Skeletal muscle tissue (tissue), 4 donors: ENCODE measurements around the gene ASPG. TPM values are rescaled to one million over a fixed set of nuclear protein-coding genes. Genes with fewer than 3 reads are reported as not detected.

Experiments used
- H3K27ac ChIP-seq: one replicate; pipeline ENCODE4 v1.7.0; 2013; ENCODE audit warnings: mild to moderate bottlenecking, low read depth, low read length, inconsistent platforms
- H3K27me3 ChIP-seq, 3 donors: one replicate each; pipeline ENCODE4 v1.7.0; 2013; ENCODE audit warnings: low read length in 3 of 3; ENCODE audit not compliant: control insufficient read depth in 3 of 3, insufficient read depth in 3 of 3
- H3K36me3 ChIP-seq, 3 donors: one replicate each; pipeline ENCODE4 v1.7.0; 2013; ENCODE audit warnings: low read length in 3 of 3; ENCODE audit not compliant: control insufficient read depth in 3 of 3, insufficient read depth in 3 of 3
- H3K4me1 ChIP-seq, 3 donors: one replicate each; pipeline ENCODE4 v1.7.0; 2013; ENCODE audit warnings: low read length in 3 of 3, mild to moderate bottlenecking in 3 of 3; ENCODE audit not compliant: control insufficient read depth in 3 of 3, insufficient read depth in 3 of 3
- H3K4me3 ChIP-seq, 3 donors: one replicate each; pipeline ENCODE4 v1.7.0; 2013; ENCODE audit warnings: low read length in 3 of 3
- H3K9ac ChIP-seq, 3 donors: one replicate each; pipeline ENCODE4 v1.7.0; 2013; ENCODE audit warnings: low read length in 3 of 3, mild to moderate bottlenecking in 3 of 3, moderate library complexity in 2 of 3, low read depth in 1 of 3
- H3K9me3 ChIP-seq, 3 donors: one replicate each; pipeline ENCODE4 v1.7.0; 2013; ENCODE audit warnings: low read length in 3 of 3; ENCODE audit not compliant: control insufficient read depth in 3 of 3
- total RNA-seq: library from RNA; depleted of rRNA; stranded (reverse); fragments of >200 nt; gene quantifications from one replicate; pipeline ENCODE4 v1.2.3, GENCODE V29; 2014
- donor health status: Osteomylitis.

ASPG gene
- total RNA-seq, 1 donor from 2014 or later, result 0.52 TPM

- no peaks in the 10 kb centered on the region for H3K4me1 ChIP-seq
- H3K9ac ChIP-seq, result no peak overlapping the region
- no peak overlapping the region for H3K4me3 ChIP-seq
- H3K27me3 ChIP-seq, result peaks cover 14 to 33% (median 23%) of the 10 kb centered on the region in 3 donors
- H3K27ac ChIP-seq, result no peak overlapping the region
- no peaks in the 10 kb centered on the region for H3K36me3 ChIP-seq
- no peaks in the 10 kb centered on the region for H3K9me3 ChIP-seq
Observed at GRCh38 chr14:104098272-104099095, 13.0 kb downstream of the ASPG start.

GRCh38 chr14:104099096-104100041 lies 13.9 kb downstream of the ASPG start:
- Histone ChIP-seq H3K27ac (no peak overlapping the region), H3K4me3 (no peak overlapping the region), H3K9me3 (no peaks in the 10 kb centered on the region), H3K4me1 (no peaks in the 10 kb centered on the region), H3K27me3 (peaks cover 9 to 28% (median 17%) of the 10 kb centered on the region in 3 donors), H3K9ac (no peak overlapping the region), H3K36me3 (no peaks in the 10 kb centered on the region)

DNA sequence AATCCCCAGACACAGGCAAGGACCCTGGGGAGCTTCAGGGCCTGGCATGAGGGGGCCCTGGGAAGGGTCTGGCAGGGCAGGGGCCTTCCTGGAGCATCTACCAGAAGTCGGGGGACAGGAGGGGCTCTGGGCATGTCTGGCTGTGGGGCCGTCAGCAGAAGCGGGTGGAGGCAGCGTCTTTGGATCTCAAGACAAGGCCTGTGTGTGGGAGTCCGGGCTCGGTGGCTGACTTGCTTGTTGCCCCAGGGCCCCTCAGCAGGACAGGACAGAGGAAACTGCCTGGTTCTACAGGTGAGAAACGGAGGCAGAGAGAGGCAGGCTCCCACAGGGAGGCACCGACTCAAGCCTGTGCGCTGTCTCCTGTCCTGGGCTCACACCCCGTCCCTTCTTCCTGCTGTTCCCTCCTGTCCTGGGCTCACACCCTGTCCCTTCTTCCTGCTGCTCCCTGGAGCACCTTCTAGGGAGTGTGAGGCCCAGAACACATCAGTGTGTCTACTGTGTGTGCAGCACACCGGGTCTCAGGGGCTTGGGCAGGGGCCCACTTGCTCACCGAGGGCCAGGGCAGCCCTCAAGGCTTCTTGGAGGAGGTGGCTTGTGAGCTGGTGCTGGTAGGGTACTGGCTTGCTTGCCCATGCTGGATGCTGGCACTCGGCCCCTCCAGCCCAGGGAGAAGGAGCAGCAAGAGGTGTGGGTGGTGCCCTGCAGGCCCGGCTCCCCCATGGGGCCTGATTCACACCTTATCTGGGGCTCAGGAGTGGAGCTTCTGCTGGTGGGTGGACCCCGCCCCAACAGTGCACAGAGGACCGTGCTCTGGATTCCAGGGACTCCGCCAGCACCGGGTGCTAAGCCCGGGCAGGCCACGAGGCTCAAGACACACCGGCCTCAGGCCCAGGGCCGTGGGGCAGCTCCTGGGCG lies 14.9 kb downstream of the ASPG start:
- Histone ChIP-seq H3K9ac (no peak overlapping the region), H3K4me1 (no peaks in the 10 kb centered on the region), H3K9me3 (no peaks in the 10 kb centered on the region), H3K27me3 (peaks cover 4 to 20% (median 6%) of the 10 kb centered on the region in 3 donors), H3K36me3 (no peaks in the 10 kb centered on the region), H3K27ac (no peak overlapping the region), H3K4me3 (no peak overlapping the region)

DNA sequence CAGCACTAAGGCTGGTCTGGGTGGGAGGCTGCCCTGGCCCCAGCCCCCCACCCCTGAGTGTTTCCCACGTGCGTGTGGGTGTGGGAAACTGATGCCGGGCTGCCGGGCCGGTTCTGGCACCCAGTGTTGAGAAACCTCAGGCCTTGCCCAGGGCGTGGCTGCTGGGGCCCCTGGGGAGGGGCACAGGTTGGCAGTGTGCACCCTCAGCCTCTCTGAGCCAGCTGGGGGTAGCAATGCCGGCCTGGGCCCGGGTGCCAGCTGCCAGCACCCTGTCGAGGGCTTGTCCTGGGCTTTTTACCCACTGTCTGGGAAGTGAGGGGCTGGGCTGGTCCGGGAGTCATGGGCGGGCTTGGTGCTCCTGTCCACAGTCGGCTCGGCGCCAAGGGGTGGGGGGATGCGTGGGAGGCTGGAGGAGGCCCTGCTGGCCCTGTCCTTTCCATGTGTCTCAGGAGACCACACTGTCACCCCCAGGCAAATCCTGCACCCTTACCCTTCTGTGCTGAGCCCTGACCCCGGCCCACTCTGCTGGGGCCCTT lies 15.7 kb downstream of the ASPG start:
- Histone ChIP-seq H3K4me1 (no peaks in the 10 kb centered on the region), H3K9me3 (no peaks in the 10 kb centered on the region), H3K27ac (no peak overlapping the region), H3K9ac (no peak overlapping the region), H3K36me3 (no peaks in the 10 kb centered on the region), H3K27me3 (peaks cover 4 to 14% (median 8%) of the 10 kb centered on the region in 3 donors), H3K4me3 (no peak overlapping the region)

DNA sequence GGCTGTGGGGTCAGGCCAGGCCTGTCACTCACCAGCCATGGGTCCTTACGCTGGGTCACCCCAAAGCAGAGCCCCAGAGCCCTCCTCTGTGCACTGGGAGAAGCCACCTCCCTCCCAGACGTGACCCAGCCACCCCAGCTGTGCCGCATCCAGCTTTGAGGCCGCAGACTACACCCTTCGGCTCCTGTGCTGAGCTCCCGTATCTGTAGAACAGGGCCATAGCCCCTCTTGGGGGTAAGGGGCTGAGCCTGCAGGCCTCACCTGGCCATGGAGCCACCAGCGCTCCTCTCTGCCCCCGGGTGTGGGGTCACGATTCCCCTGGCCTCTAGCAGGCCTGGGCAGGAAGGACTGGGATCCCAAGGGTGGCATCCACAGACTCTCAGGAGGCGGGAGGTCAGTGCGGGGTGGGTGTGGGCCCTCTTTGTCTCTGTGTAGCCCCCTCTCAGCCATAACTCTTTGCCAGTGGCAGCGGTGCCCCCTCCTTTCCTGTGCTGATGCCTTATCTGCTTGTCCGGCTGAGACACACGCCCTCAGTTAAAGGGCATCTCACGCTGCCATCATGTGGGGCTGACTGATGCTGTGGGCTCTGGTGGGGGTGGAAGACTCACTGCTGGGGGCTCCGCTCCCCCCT lies 16.3 kb downstream of the ASPG start:
- no peaks in the 10 kb centered on the region for H3K36me3 ChIP-seq
- no peak overlapping the region for H3K9ac ChIP-seq
- no peaks in the 10 kb centered on the region for H3K4me1 ChIP-seq
- no peak overlapping the region for H3K27ac ChIP-seq
- H3K4me3 ChIP-seq, result no peak overlapping the region
- no peaks in the 10 kb centered on the region for H3K9me3 ChIP-seq
- H3K27me3 ChIP-seq, result peaks cover 0 to 8% (median 5%) of the 10 kb centered on the region in 3 donors

DNA sequence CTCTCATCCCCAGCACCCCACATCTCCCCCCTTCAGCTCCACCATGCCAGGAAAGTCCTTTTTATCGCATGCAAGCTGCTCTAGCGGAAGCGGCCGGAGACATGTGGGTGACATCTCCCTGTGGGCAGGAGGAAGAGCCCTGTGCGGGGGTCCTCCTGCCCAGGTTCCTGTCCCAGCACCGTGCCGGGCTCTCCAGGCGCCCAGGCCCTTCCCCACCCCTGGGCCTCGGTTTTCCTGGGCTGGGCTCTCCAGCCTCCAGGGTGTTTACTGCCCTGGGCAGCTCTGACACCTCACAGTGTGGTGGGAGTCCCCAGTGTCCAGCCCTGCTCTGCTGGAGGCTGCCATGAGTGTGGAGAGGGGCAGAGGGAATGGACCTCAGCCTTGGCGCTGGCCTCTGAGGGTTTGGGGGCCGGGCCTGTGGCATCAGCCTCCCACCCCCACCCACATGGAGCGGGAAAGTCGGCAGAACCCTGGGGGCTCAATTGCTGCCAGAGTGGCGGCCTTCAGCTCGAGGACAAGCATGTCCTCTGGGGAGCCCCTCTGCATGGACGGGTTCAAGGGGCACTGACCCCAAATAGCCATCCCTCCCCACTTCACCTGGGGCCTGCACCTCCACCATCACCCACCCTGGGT lies 16.9 kb downstream of the ASPG start:
- Histone ChIP-seq H3K4me1 (no peaks in the 10 kb centered on the region), H3K4me3 (no peak overlapping the region), H3K36me3 (no peaks in the 10 kb centered on the region), H3K9me3 (no peaks in the 10 kb centered on the region), H3K27ac (no peak overlapping the region), H3K9ac (no peak overlapping the region), H3K27me3 (peaks cover 0 to 8% (median 6%) of the 10 kb centered on the region in 3 donors)

DNA sequence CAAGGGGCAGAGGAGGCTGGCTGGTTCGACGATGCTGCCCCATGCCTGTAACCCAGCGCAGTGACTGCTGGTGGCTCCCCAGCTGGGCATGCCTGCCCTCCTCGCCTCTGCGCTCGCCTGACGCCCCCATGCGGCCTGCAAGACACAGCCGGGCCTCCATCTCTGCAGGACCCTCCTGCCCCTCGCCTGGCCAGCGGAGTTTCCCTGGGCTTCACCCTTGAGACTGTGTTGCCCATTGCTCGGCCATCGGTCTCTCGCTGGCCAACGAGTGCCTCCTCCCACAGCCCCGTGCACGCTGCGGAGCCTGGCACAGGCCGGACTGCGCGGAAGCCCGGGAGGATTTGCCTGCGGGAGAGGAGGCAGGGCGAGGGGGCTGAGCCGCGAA lies 17.6 kb downstream of the ASPG start:
- Histone ChIP-seq H3K36me3 (no peaks in the 10 kb centered on the region), H3K4me3 (no peak overlapping the region), H3K27ac (no peak overlapping the region), H3K27me3 (peaks cover 0 to 10% (median 8%) of the 10 kb centered on the region in 3 donors), H3K9me3 (no peaks in the 10 kb centered on the region), H3K4me1 (no peaks in the 10 kb centered on the region), H3K9ac (no peak overlapping the region)

DNA sequence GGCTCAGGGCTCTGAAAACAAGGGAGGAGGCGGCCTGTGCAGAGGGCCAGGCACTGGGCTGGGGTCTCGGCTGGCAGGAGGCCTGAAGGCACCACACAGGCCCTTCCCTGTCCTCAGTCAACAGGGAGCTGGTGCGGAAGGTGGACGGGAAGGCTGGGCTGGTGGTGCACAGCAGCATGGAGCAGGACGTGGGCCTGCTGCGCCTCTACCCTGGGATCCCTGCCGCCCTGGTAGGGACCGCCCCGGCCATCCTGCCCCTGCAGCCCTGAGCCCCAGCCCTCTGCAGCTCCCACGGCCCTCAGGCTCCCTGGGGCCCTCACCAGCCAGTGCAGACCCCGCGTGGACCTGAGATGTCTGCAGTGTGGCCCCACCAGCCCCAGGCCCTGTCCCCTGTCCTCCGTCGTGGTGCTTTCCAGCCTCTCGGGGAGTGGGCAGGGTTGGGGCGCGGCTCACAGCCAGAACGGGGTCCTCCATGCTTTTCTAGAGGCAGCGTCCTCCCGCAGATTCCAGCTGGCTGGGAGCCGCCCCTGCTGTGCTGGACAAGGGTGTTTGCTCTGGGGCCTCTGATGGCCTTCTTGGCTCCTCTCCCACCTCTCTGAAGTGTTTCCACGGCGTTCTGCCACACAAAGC lies 18.1 kb downstream of the ASPG start:
- Histone ChIP-seq H3K27me3 (peaks cover 0 to 10% (median 8%) of the 10 kb centered on the region in 3 donors), H3K9ac (no peak overlapping the region), H3K4me1 (no peaks in the 10 kb centered on the region), H3K27ac (no peak overlapping the region), H3K36me3 (no peaks in the 10 kb centered on the region), H3K4me3 (no peak overlapping the region), H3K9me3 (no peaks in the 10 kb centered on the region)
